Neural progenitor cell (in vitro differentiated cells): ENCODE data around the gene SYNPR. TPM values are rescaled to one million over a fixed set of nuclear protein-coding genes. Genes with fewer than 3 reads are reported as not detected.

Experiments
- DNase-seq: peaks from one replicate; pipeline ENCODE4 v3.0.0-alpha.2; 2016; ENCODE audit warnings: low spot score
- H2AFZ ChIP-seq: fragments of 200-600 bp; sonication (generic); replicated peaks from 2 replicates; pipeline ENCODE4 v1.6.1; 2016; ENCODE audit warnings: antibody characterized with exemption
- H3F3A ChIP-seq: fragments of 200-600 bp; sonication (generic); 2 replicates; pipeline ENCODE4 v1.6.1; 2016; ENCODE audit warnings: antibody characterized with exemption, low read depth
- H3K27ac ChIP-seq: fragments of 200-600 bp; sonication (generic); 2 replicates; pipeline ENCODE4 v1.5.1; 2016; ENCODE audit warnings: mild to moderate bottlenecking
- H3K27me3 ChIP-seq: fragments of 200-600 bp; sonication (generic); 2 replicates; pipeline ENCODE4 v1.6.1; 2016; ENCODE audit warnings: mild to moderate bottlenecking, moderate library complexity
- H3K36me3 ChIP-seq: fragments of 200-600 bp; sonication (generic); 2 replicates; pipeline ENCODE4 v1.5.1; 2016
- H3K4me1 ChIP-seq: fragments of 200-600 bp; sonication (generic); 2 replicates; pipeline ENCODE4 v1.6.1; 2016; ENCODE audit warnings: mixed run types
- H3K4me2 ChIP-seq: fragments of 200-600 bp; sonication (generic); 2 replicates; pipeline ENCODE4 v1.6.1; 2016
- H3K4me3 ChIP-seq: fragments of 200-600 bp; sonication (generic); 2 replicates; pipeline ENCODE4 v1.5.1; 2016
- H3K79me2 ChIP-seq: fragments of 200-600 bp; sonication (generic); 2 replicates; pipeline ENCODE4 v1.6.1; 2016; ENCODE audit warnings: low read depth
- H3K9ac ChIP-seq: fragments of 200-600 bp; sonication (generic); 2 replicates; pipeline ENCODE4 v1.6.1; 2016
- H3K9me3 ChIP-seq: fragments of 200-600 bp; sonication (generic); 2 replicates; pipeline ENCODE4 v1.5.1; 2016; ENCODE audit warnings: low read depth
- H4K20me1 ChIP-seq: fragments of 200-600 bp; sonication (generic); 2 replicates; pipeline ENCODE4 v1.6.1; 2016; ENCODE audit warnings: low read depth
- H3K27ac Mint-ChIP-seq: 3 replicates; pipeline ENCODE4 v1.8.0; 2021; ENCODE audit warnings: mixed read lengths
- H3K27me3 Mint-ChIP-seq: 2 replicates; pipeline ENCODE4 v1.8.0; 2022; ENCODE audit warnings: low read depth, mild to moderate bottlenecking, inconsistent platforms, moderate library complexity, mixed read lengths; ENCODE audit not compliant: insufficient read depth
- H3K36me3 Mint-ChIP-seq: 3 replicates; pipeline ENCODE4 v1.8.0; 2021; ENCODE audit warnings: mixed read lengths
- H3K4me1 Mint-ChIP-seq: 3 replicates; pipeline ENCODE4 v1.8.0; 2021; ENCODE audit warnings: mixed read lengths
- H3K4me3 Mint-ChIP-seq: 3 replicates; pipeline ENCODE4 v1.8.0; 2021; ENCODE audit warnings: mild to moderate bottlenecking, moderate library complexity, mixed read lengths
- H3K9me3 Mint-ChIP-seq: 3 replicates; pipeline ENCODE4 v1.8.0; 2020; ENCODE audit warnings: mixed read lengths
- EZH2 ChIP-seq: fragments of 200-600 bp; sonication (generic); IDR thresholded peaks from 2 replicates; pipeline ENCODE4 v1.6.1; 2017; ENCODE audit warnings: antibody characterized with exemption, mild to moderate bottlenecking, moderate library complexity
- EZH2phosphoT487 ChIP-seq: fragments of 200-600 bp; sonication (generic); IDR thresholded peaks from 2 replicates; pipeline ENCODE4 v1.6.1; 2017; ENCODE audit warnings: antibody characterized with exemption
- total RNA-seq: library from RNA; depleted of rRNA; stranded (reverse); fragments of >200 nt; gene quantifications from 2 replicates; pipeline ENCODE4 v1.2.3, GENCODE V29; 2015; ENCODE audit warnings: low replicate concordance
- TF ChIP-seq, protein P1 (sequence below): fragments of 200-600 bp; sonication (generic); IDR thresholded peaks from 2 replicates; pipeline ENCODE4 v1.5.1; 2017; ENCODE audit warnings: antibody characterized with exemption, mild to moderate bottlenecking

The SYNPR gene
- total RNA-seq, 1 donor from 2014 or later, result 0.30 TPM

DNA sequence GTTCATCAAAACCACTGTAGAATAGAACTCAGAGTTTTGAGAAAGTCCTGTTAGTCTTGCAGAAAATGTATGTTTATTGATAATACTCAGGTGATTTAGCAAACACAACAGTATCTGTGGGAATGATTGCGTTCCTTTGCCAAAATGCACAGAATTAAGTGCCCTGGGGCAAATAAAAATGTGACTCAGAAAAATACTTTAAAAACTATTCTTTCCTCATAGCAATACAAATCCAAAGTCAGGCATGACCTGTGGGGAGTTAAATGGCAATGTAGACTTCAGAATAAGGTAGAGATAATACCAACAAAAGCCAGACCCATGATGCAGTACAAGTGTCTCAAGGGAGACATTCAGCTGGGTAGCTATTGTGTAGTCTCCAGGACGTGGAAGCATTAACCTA lies 302.0 kb downstream of the SYNPR start:
- H2AFZ ChIP-seq, result no peak overlapping the region
- H3K4me1 ChIP-seq, result peaks cover 5% of the 10 kb centered on the region
- H3K9ac ChIP-seq, result no peak overlapping the region
- Mint-ChIP-seq H3K4me3 (no peak overlapping the region), H3K36me3 (no peaks in the 10 kb centered on the region), H3K9me3 (no peaks in the 10 kb centered on the region), H3K27me3 (no peaks in the 10 kb centered on the region), H3K4me1 (no peaks in the 10 kb centered on the region), H3K27ac (no peak overlapping the region)
- TF ChIP-seq EZH2 (no peak), EZH2phosphoT487 (no peak)
- TF ChIP-seq, protein P1, sequence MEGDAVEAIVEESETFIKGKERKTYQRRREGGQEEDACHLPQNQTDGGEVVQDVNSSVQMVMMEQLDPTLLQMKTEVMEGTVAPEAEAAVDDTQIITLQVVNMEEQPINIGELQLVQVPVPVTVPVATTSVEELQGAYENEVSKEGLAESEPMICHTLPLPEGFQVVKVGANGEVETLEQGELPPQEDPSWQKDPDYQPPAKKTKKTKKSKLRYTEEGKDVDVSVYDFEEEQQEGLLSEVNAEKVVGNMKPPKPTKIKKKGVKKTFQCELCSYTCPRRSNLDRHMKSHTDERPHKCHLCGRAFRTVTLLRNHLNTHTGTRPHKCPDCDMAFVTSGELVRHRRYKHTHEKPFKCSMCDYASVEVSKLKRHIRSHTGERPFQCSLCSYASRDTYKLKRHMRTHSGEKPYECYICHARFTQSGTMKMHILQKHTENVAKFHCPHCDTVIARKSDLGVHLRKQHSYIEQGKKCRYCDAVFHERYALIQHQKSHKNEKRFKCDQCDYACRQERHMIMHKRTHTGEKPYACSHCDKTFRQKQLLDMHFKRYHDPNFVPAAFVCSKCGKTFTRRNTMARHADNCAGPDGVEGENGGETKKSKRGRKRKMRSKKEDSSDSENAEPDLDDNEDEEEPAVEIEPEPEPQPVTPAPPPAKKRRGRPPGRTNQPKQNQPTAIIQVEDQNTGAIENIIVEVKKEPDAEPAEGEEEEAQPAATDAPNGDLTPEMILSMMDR, result no peak
- no peaks in the 10 kb centered on the region for H3K79me2 ChIP-seq
- H3K36me3 ChIP-seq, result no peaks in the 10 kb centered on the region
- DNase-seq, result no peak
- H3K27ac ChIP-seq, result no peak overlapping the region
- no peaks in the 10 kb centered on the region for H3K27me3 ChIP-seq
- H3F3A ChIP-seq, result no peaks in the 10 kb centered on the region
- no peak overlapping the region for H3K4me2 ChIP-seq
- no peaks in the 10 kb centered on the region for H3K9me3 ChIP-seq
- no peak overlapping the region for H3K4me3 ChIP-seq
- H4K20me1 ChIP-seq, result no peaks in the 10 kb centered on the region

DNA sequence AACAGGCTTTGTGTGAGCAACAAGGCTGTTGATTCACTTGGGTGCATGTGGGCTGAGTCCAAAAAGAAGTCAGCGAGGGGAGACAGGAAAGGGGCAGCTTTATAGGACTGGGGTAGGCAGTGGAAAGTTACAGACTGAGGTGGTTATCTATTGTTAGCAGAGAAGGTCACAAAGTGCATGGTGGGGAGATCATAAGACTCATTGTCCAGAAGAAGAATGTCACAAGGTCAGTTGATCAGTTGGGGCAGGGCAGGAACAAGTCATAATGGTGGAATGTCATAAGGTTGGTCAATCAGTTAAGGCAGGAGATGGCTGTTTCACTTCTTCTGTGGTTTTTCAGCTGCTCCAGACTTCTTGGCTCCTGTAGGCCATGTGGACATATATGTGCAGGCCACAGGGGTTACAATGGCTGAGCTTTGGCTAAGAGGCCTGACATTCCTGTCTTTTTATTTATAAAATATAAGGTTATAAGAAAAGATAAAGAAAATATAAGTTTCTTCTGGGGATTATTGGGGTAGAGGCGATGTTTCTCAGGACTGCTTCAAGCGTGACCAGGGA lies 304.9 kb downstream of the SYNPR start:
- Mint-ChIP-seq H3K4me3 (no peak overlapping the region), H3K27ac (no peak overlapping the region), H3K36me3 (no peaks in the 10 kb centered on the region), H3K9me3 (peaks cover under 1% of the 10 kb centered on the region), H3K27me3 (no peaks in the 10 kb centered on the region), H3K4me1 (no peaks in the 10 kb centered on the region)
- Histone ChIP-seq H3F3A (no peaks in the 10 kb centered on the region), H3K27me3 (no peaks in the 10 kb centered on the region), H3K4me2 (no peak overlapping the region), H3K4me1 (no peaks in the 10 kb centered on the region), H4K20me1 (no peaks in the 10 kb centered on the region), H2AFZ (no peak overlapping the region), H3K79me2 (no peaks in the 10 kb centered on the region), H3K36me3 (no peaks in the 10 kb centered on the region), H3K9me3 (no peaks in the 10 kb centered on the region), H3K27ac (no peak overlapping the region), H3K9ac (no peak overlapping the region), H3K4me3 (no peak overlapping the region)
- no peak for DNase-seq
- TF ChIP-seq, protein P1, result no peak
- TF ChIP-seq EZH2phosphoT487 (no peak), EZH2 (no peak)

DNA sequence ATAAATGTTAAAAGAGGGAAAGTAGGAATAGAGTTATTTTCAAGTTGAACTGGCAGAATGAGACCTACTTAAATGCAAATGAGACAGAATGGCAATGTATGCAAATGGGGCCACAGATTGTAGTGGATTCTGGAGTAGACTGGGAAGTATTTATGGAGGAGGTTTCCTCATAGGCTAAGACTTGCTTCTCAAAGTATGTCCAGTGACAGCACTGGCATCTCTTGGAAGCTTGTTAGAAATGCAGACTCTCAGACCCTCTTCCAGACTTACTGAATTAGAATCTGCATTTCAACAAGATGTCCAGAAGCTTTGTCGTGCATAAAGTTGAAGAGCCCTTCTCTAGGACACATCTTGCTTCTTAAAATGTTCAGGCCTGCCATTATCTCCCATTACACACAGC lies 306.6 kb downstream of the SYNPR start:
- Histone ChIP-seq H3K27me3 (no peaks in the 10 kb centered on the region), H3K4me2 (no peak overlapping the region), H3K79me2 (no peaks in the 10 kb centered on the region), H3K9ac (no peak overlapping the region), H4K20me1 (no peaks in the 10 kb centered on the region), H3K9me3 (peaks cover 5% of the 10 kb centered on the region), H3K4me3 (no peak overlapping the region), H3K27ac (no peak overlapping the region), H3K4me1 (no peaks in the 10 kb centered on the region), H3K36me3 (peaks cover 6% of the 10 kb centered on the region), H2AFZ (no peak overlapping the region), H3F3A (no peaks in the 10 kb centered on the region)
- Mint-ChIP-seq H3K27ac (no peak overlapping the region), H3K27me3 (no peaks in the 10 kb centered on the region), H3K4me3 (no peak overlapping the region), H3K9me3 (peaks cover 11% of the 10 kb centered on the region), H3K36me3 (no peaks in the 10 kb centered on the region), H3K4me1 (no peaks in the 10 kb centered on the region)
- TF ChIP-seq, protein P1, result no peak
- TF ChIP-seq EZH2 (no peak), EZH2phosphoT487 (no peak)
- DNase-seq, result no peak
